Measurements from ENCODE around the gene ZNF385D.

Gene ZNF385D

GRCh38 chr3:21722768-21723167 lies 28.2 kb downstream of the ZNF385D start:
- Histone ChIP-seq H3K4me1 (ENCODE audit: control insufficient read depth, insufficient read depth, low read length) (no peaks in the 10 kb centered on the region), H3K27ac (ENCODE audit: low read length) (no peak overlapping the region), H3K9ac (ENCODE audit: low read length in 2 of 2) (no peak overlapping the region), H3K36me3 (ENCODE audit: control insufficient read depth in 2 of 2, insufficient read depth in 2 of 2, low read length in 2 of 2) (no peaks in the 10 kb centered on the region), H3K27me3 (ENCODE audit: control insufficient read depth in 1 of 2, insufficient read depth in 2 of 2, low read length in 2 of 2) (no peaks in the 10 kb centered on the region), H3K4me3 (ENCODE audit: low read length in 2 of 2) (no peak overlapping the region), H3K9me3 (ENCODE audit: control insufficient read depth in 2 of 2, low read length in 2 of 2) (no peaks in the 10 kb centered on the region)

- Histone ChIP-seq H3K36me3 (ENCODE audit: control insufficient read depth in 2 of 2, insufficient read depth in 2 of 2, low read length in 2 of 2) (no peaks in the 10 kb centered on the region), H3K4me1 (ENCODE audit: control insufficient read depth, insufficient read depth, low read length) (no peaks in the 10 kb centered on the region), H3K9ac (ENCODE audit: low read length in 2 of 2) (no peak overlapping the region), H3K27ac (ENCODE audit: low read length) (no peak overlapping the region), H3K4me3 (ENCODE audit: low read length in 2 of 2) (no peak overlapping the region), H3K9me3 (ENCODE audit: control insufficient read depth in 2 of 2, low read length in 2 of 2) (no peaks in the 10 kb centered on the region), H3K27me3 (ENCODE audit: control insufficient read depth in 1 of 2, insufficient read depth in 2 of 2, low read length in 2 of 2) (no peaks in the 10 kb centered on the region)
These were observed 28.7 kb downstream of the ZNF385D start for GRCh38 chr3:21722301-21722700.

- Histone ChIP-seq H3K4me3 (ENCODE audit: low read length in 2 of 2) (no peak overlapping the region), H3K9me3 (ENCODE audit: control insufficient read depth in 2 of 2, low read length in 2 of 2) (no peaks in the 10 kb centered on the region), H3K27me3 (ENCODE audit: control insufficient read depth in 1 of 2, insufficient read depth in 2 of 2, low read length in 2 of 2) (no peaks in the 10 kb centered on the region), H3K9ac (ENCODE audit: low read length in 2 of 2) (no peak overlapping the region), H3K4me1 (ENCODE audit: control insufficient read depth, insufficient read depth, low read length) (no peaks in the 10 kb centered on the region), H3K36me3 (ENCODE audit: control insufficient read depth in 2 of 2, insufficient read depth in 2 of 2, low read length in 2 of 2) (no peaks in the 10 kb centered on the region), H3K27ac (ENCODE audit: low read length) (no peak overlapping the region)
These were observed 31.9 kb downstream of the ZNF385D start for GRCh38 chr3:21718943-21719591.

GRCh38 chr3:21718161-21718765 lies 32.7 kb downstream of the ZNF385D start:
- no peaks in the 10 kb centered on the region for H3K4me1 ChIP-seq (ENCODE audit: control insufficient read depth, insufficient read depth, low read length)
- H3K9me3 ChIP-seq (ENCODE audit: control insufficient read depth in 2 of 2, low read length in 2 of 2): no peaks in the 10 kb centered on the region
- no peak overlapping the region for H3K4me3 ChIP-seq (ENCODE audit: low read length in 2 of 2)
- no peak overlapping the region for H3K9ac ChIP-seq (ENCODE audit: low read length in 2 of 2)
- H3K27me3 ChIP-seq (ENCODE audit: control insufficient read depth in 1 of 2, insufficient read depth in 2 of 2, low read length in 2 of 2): no peaks in the 10 kb centered on the region
- H3K36me3 ChIP-seq (ENCODE audit: control insufficient read depth in 2 of 2, insufficient read depth in 2 of 2, low read length in 2 of 2): no peaks in the 10 kb centered on the region
- no peak overlapping the region for H3K27ac ChIP-seq (ENCODE audit: low read length)

- H3K9ac ChIP-seq (ENCODE audit: low read length in 2 of 2): no peak overlapping the region
- H3K27ac ChIP-seq (ENCODE audit: low read length): no peak overlapping the region
- no peaks in the 10 kb centered on the region for H3K4me1 ChIP-seq (ENCODE audit: control insufficient read depth, insufficient read depth, low read length)
- no peak overlapping the region for H3K4me3 ChIP-seq (ENCODE audit: low read length in 2 of 2)
- H3K9me3 ChIP-seq (ENCODE audit: control insufficient read depth in 2 of 2, low read length in 2 of 2): no peaks in the 10 kb centered on the region
- H3K27me3 ChIP-seq (ENCODE audit: control insufficient read depth in 1 of 2, insufficient read depth in 2 of 2, low read length in 2 of 2): no peaks in the 10 kb centered on the region
- no peaks in the 10 kb centered on the region for H3K36me3 ChIP-seq (ENCODE audit: control insufficient read depth in 2 of 2, insufficient read depth in 2 of 2, low read length in 2 of 2)
These were observed 35.3 kb downstream of the ZNF385D start for GRCh38 chr3:21715662-21716061.

- Histone ChIP-seq H3K27me3 (ENCODE audit: control insufficient read depth in 1 of 2, insufficient read depth in 2 of 2, low read length in 2 of 2) (no peaks in the 10 kb centered on the region), H3K27ac (ENCODE audit: low read length) (no peak overlapping the region), H3K4me3 (ENCODE audit: low read length in 2 of 2) (no peak overlapping the region), H3K4me1 (ENCODE audit: control insufficient read depth, insufficient read depth, low read length) (no peaks in the 10 kb centered on the region), H3K36me3 (ENCODE audit: control insufficient read depth in 2 of 2, insufficient read depth in 2 of 2, low read length in 2 of 2) (no peaks in the 10 kb centered on the region), H3K9ac (ENCODE audit: low read length in 2 of 2) (no peak overlapping the region), H3K9me3 (ENCODE audit: control insufficient read depth in 2 of 2, low read length in 2 of 2) (no peaks in the 10 kb centered on the region)
These were observed 45.2 kb downstream of the ZNF385D start for GRCh38 chr3:21705769-21706168.

- no peaks in the 10 kb centered on the region for H3K27me3 ChIP-seq (ENCODE audit: control insufficient read depth in 1 of 2, insufficient read depth in 2 of 2, low read length in 2 of 2)
- no peaks in the 10 kb centered on the region for H3K4me1 ChIP-seq (ENCODE audit: control insufficient read depth, insufficient read depth, low read length)
- no peak overlapping the region for H3K27ac ChIP-seq (ENCODE audit: low read length)
- no peaks in the 10 kb centered on the region for H3K9me3 ChIP-seq (ENCODE audit: control insufficient read depth in 2 of 2, low read length in 2 of 2)
- H3K9ac ChIP-seq (ENCODE audit: low read length in 2 of 2): no peak overlapping the region
- no peaks in the 10 kb centered on the region for H3K36me3 ChIP-seq (ENCODE audit: control insufficient read depth in 2 of 2, insufficient read depth in 2 of 2, low read length in 2 of 2)
- no peak overlapping the region for H3K4me3 ChIP-seq (ENCODE audit: low read length in 2 of 2)
These were observed 46.2 kb downstream of the ZNF385D start for GRCh38 chr3:21704796-21705195.

- Histone ChIP-seq H3K9ac (ENCODE audit: low read length in 2 of 2) (no peak overlapping the region), H3K4me3 (ENCODE audit: low read length in 2 of 2) (no peak overlapping the region), H3K4me1 (ENCODE audit: control insufficient read depth, insufficient read depth, low read length) (no peaks in the 10 kb centered on the region), H3K27ac (ENCODE audit: low read length) (no peak overlapping the region), H3K27me3 (ENCODE audit: control insufficient read depth in 1 of 2, insufficient read depth in 2 of 2, low read length in 2 of 2) (no peaks in the 10 kb centered on the region), H3K9me3 (ENCODE audit: control insufficient read depth in 2 of 2, low read length in 2 of 2) (no peaks in the 10 kb centered on the region), H3K36me3 (ENCODE audit: control insufficient read depth in 2 of 2, insufficient read depth in 2 of 2, low read length in 2 of 2) (no peaks in the 10 kb centered on the region)
These were observed 47.7 kb downstream of the ZNF385D start for GRCh38 chr3:21703291-21703690.

- no peaks in the 10 kb centered on the region for H3K9me3 ChIP-seq (ENCODE audit: control insufficient read depth in 2 of 2, low read length in 2 of 2)
- no peak overlapping the region for H3K9ac ChIP-seq (ENCODE audit: low read length in 2 of 2)
- H3K4me3 ChIP-seq (ENCODE audit: low read length in 2 of 2): no peak overlapping the region
- H3K36me3 ChIP-seq (ENCODE audit: control insufficient read depth in 2 of 2, insufficient read depth in 2 of 2, low read length in 2 of 2): no peaks in the 10 kb centered on the region
- no peaks in the 10 kb centered on the region for H3K4me1 ChIP-seq (ENCODE audit: control insufficient read depth, insufficient read depth, low read length)
- H3K27me3 ChIP-seq (ENCODE audit: control insufficient read depth in 1 of 2, insufficient read depth in 2 of 2, low read length in 2 of 2): no peaks in the 10 kb centered on the region
- H3K27ac ChIP-seq (ENCODE audit: low read length): no peak overlapping the region
These were observed 53.3 kb downstream of the ZNF385D start for GRCh38 chr3:21697707-21698106.

GRCh38 chr3:21694506-21694905 lies 56.5 kb downstream of the ZNF385D start:
- H3K27ac ChIP-seq (ENCODE audit: low read length): no peak overlapping the region
- no peak overlapping the region for H3K4me3 ChIP-seq (ENCODE audit: low read length in 2 of 2)
- H3K9me3 ChIP-seq (ENCODE audit: control insufficient read depth in 2 of 2, low read length in 2 of 2): no peaks in the 10 kb centered on the region
- H3K36me3 ChIP-seq (ENCODE audit: control insufficient read depth in 2 of 2, insufficient read depth in 2 of 2, low read length in 2 of 2): no peaks in the 10 kb centered on the region
- H3K27me3 ChIP-seq (ENCODE audit: control insufficient read depth in 1 of 2, insufficient read depth in 2 of 2, low read length in 2 of 2): no peaks in the 10 kb centered on the region
- no peak overlapping the region for H3K9ac ChIP-seq (ENCODE audit: low read length in 2 of 2)
- no peaks in the 10 kb centered on the region for H3K4me1 ChIP-seq (ENCODE audit: control insufficient read depth, insufficient read depth, low read length)

GRCh38 chr3:21691036-21691435 lies 60.0 kb downstream of the ZNF385D start:
- H3K4me3 ChIP-seq (ENCODE audit: low read length in 2 of 2): no peak overlapping the region
- no peaks in the 10 kb centered on the region for H3K36me3 ChIP-seq (ENCODE audit: control insufficient read depth in 2 of 2, insufficient read depth in 2 of 2, low read length in 2 of 2)
- no peak overlapping the region for H3K27ac ChIP-seq (ENCODE audit: low read length)
- no peaks in the 10 kb centered on the region for H3K27me3 ChIP-seq (ENCODE audit: control insufficient read depth in 1 of 2, insufficient read depth in 2 of 2, low read length in 2 of 2)
- no peaks in the 10 kb centered on the region for H3K9me3 ChIP-seq (ENCODE audit: control insufficient read depth in 2 of 2, low read length in 2 of 2)
- H3K9ac ChIP-seq (ENCODE audit: low read length in 2 of 2): no peak overlapping the region
- no peaks in the 10 kb centered on the region for H3K4me1 ChIP-seq (ENCODE audit: control insufficient read depth, insufficient read depth, low read length)

Measured in stomach smooth muscle (tissue), 2 donors.